ENCODE results near the gene ARHGEF11.

The ARHGEF11 gene

GRCh38 chr1:156912310-156912709, 133.2 kb downstream of the ARHGEF11 start:
- DNase-seq (ENCODE audit: low read depth in 2 of 2), result no peak

- no peak for DNase-seq (ENCODE audit: low read depth in 2 of 2)
These were observed 133.8 kb downstream of the ARHGEF11 start for GRCh38 chr1:156911577-156912298.

GRCh38 chr1:156910309-156910782, 135.2 kb downstream of the ARHGEF11 start:
- DNase-seq (ENCODE audit: low read depth in 2 of 2), result peak in 1 of 2 donors; percentile 24

- no peak for DNase-seq (ENCODE audit: low read depth in 2 of 2)
These were observed 135.9 kb downstream of the ARHGEF11 start for GRCh38 chr1:156909671-156910070.

- no peak for DNase-seq (ENCODE audit: low read depth in 2 of 2)
These were observed 136.6 kb downstream of the ARHGEF11 start for GRCh38 chr1:156908955-156909354.

- DNase-seq (ENCODE audit: low read depth in 2 of 2), result no peak
These were observed 137.0 kb downstream of the ARHGEF11 start for GRCh38 chr1:156908541-156908940.

GRCh38 chr1:156906206-156906906, 139.2 kb downstream of the ARHGEF11 start:
- DNase-seq (ENCODE audit: low read depth in 2 of 2), result no peak

GRCh38 chr1:156905651-156906050, 139.9 kb downstream of the ARHGEF11 start:
- DNase-seq (ENCODE audit: low read depth in 2 of 2), result no peak

- no peak for DNase-seq (ENCODE audit: low read depth in 2 of 2)
These were observed 140.4 kb downstream of the ARHGEF11 start for GRCh38 chr1:156905176-156905575.

GRCh38 chr1:156904187-156904959, 141.2 kb downstream of the ARHGEF11 start:
- no peak for DNase-seq (ENCODE audit: low read depth in 2 of 2)

- no peak for DNase-seq (ENCODE audit: low read depth in 2 of 2)
These were observed 142.0 kb downstream of the ARHGEF11 start for GRCh38 chr1:156903328-156904091.

- no peak for DNase-seq (ENCODE audit: low read depth in 2 of 2)
These were observed 143.3 kb downstream of the ARHGEF11 start for GRCh38 chr1:156901966-156902915.

- DNase-seq (ENCODE audit: low read depth in 2 of 2), result no peak
These were observed 144.0 kb downstream of the ARHGEF11 start for GRCh38 chr1:156901590-156901900.

GRCh38 chr1:156900896-156901589, 144.5 kb downstream of the ARHGEF11 start:
- no peak for DNase-seq (ENCODE audit: low read depth in 2 of 2)

GRCh38 chr1:156899956-156900718, 145.4 kb downstream of the ARHGEF11 start:
- DNase-seq (ENCODE audit: low read depth in 2 of 2), result no peak

GRCh38 chr1:156898971-156899664, 146.4 kb downstream of the ARHGEF11 start:
- DNase-seq (ENCODE audit: low read depth in 2 of 2), result no peak

GRCh38 chr1:156898161-156898566, 147.4 kb downstream of the ARHGEF11 start:
- no peak for DNase-seq (ENCODE audit: low read depth in 2 of 2)

- DNase-seq (ENCODE audit: low read depth in 2 of 2), result no peak
These were observed 148.3 kb downstream of the ARHGEF11 start for GRCh38 chr1:156897078-156897825.
